OCI-LY7 (cell line): ENCODE measurements around the gene ADAMTS7. TPM values are rescaled to one million over a fixed set of nuclear protein-coding genes. Genes with fewer than 3 reads are reported as not detected.

Source experiments
- BruUV-seq: library from RNA; stranded (reverse); fragments of 400-500 nt; replicated peaks from 2 replicates; lab custom pipeline; 2021; lab: Mats Ljungman, UMichigan
- CTCF ChIA-PET: fragments of 300-600 bp; sonication (Branson Sonifier 250); formaldehyde crosslinking; loops from one replicate; lab custom pipeline; 2022; ENCODE audit warnings: antibody characterized with exemption; ENCODE audit not compliant: unreplicated experiment; lab: Charles Lee
- POLR2A ChIA-PET: fragments of 300-600 bp; sonication (Branson Sonifier 250); formaldehyde crosslinking; loops from one replicate; lab custom pipeline; 2022; ENCODE audit warnings: antibody characterized with exemption; lab: Charles Lee
- DNase-seq: peaks from one replicate; pipeline ENCODE4 v3.0.0-alpha.2; 2015; ENCODE audit warnings: low spot score
- H2AFZ ChIP-seq: fragments of 200-600 bp; sonication (generic), shearing (Covaris generic); 2 replicates; pipeline ENCODE4 v1.6.1; 2014; ENCODE audit warnings: mild to moderate bottlenecking, antibody characterized with exemption, low read length, moderate library complexity
- H3K27ac ChIP-seq: fragments of 200-600 bp; sonication (generic); 2 replicates; pipeline ENCODE4 v1.5.1; 2014; ENCODE audit warnings: mixed run types, low read depth, mild to moderate bottlenecking, moderate library complexity, low read length, inconsistent platforms; ENCODE audit not compliant: poor library complexity, severe bottlenecking
- H3K36me3 ChIP-seq: fragments of 200-600 bp; sonication (generic); 2 replicates; pipeline ENCODE4 v1.6.1; 2014; ENCODE audit warnings: mild to moderate bottlenecking, antibody characterized with exemption, low read length, moderate library complexity, mixed read lengths; ENCODE audit not compliant: insufficient read depth
- H3K4me1 ChIP-seq: fragments of 200-600 bp; sonication (generic); 2 replicates; pipeline ENCODE4 v1.5.1; 2014; ENCODE audit warnings: mild to moderate bottlenecking, low read length; ENCODE audit not compliant: insufficient read depth, poor library complexity, severe bottlenecking
- H3K4me2 ChIP-seq: fragments of 200-600 bp; sonication (generic); 2 replicates; pipeline ENCODE4 v1.6.1; 2014; ENCODE audit warnings: mild to moderate bottlenecking, low read length
- H3K4me3 ChIP-seq: fragments of 200-600 bp; sonication (generic); 2 replicates; pipeline ENCODE4 v1.5.1; 2014; ENCODE audit warnings: mild to moderate bottlenecking, low read depth, low read length; ENCODE audit not compliant: poor library complexity, severe bottlenecking
- H3K79me2 ChIP-seq: fragments of 200-600 bp; sonication (generic); 2 replicates; pipeline ENCODE4 v1.6.1; 2016; ENCODE audit warnings: low read depth, mild to moderate bottlenecking, low read length, moderate library complexity, mixed read lengths; ENCODE audit not compliant: insufficient read depth
- H3K9me2 ChIP-seq: fragments of 200-600 bp; sonication (generic); 2 replicates; pipeline ENCODE4 v1.6.1; 2016; ENCODE audit warnings: mild to moderate bottlenecking, low read length, mixed read lengths; ENCODE audit not compliant: insufficient read depth
- H3K9me3 ChIP-seq: fragments of 200-600 bp; sonication (generic); 2 replicates; pipeline ENCODE4 v1.6.1; 2014; ENCODE audit warnings: mild to moderate bottlenecking, mixed run types, low read length, mixed read lengths
- H4K20me1 ChIP-seq: fragments of 200-600 bp; sonication (generic); 2 replicates; pipeline ENCODE4 v1.6.1; 2014; ENCODE audit warnings: mild to moderate bottlenecking, antibody characterized with exemption, low read length, moderate library complexity, mixed read lengths; ENCODE audit not compliant: insufficient read depth
- CTCF ChIP-seq: fragments of 200-600 bp; sonication (generic); conservative IDR thresholded peaks from 2 replicates; pipeline ENCODE4 v1.5.1; 2014; ENCODE audit warnings: mild to moderate bottlenecking, antibody characterized with exemption, low read length, moderate library complexity, mixed read lengths
- EZH2phosphoT487 ChIP-seq: fragments of 200-600 bp; sonication (generic); IDR thresholded peaks from 2 replicates; pipeline ENCODE4 v1.6.1; 2018; ENCODE audit warnings: low read depth, borderline replicate concordance, mild to moderate bottlenecking, mixed run types, antibody characterized with exemption, low read length, moderate library complexity, mixed read lengths
- intact Hi-C: fragments of 100-400 bp; cut with micrococcal nuclease; formaldehyde crosslinking; loops from one replicate; pipeline ENCODE4 v1.10.0; 2022; ENCODE audit not compliant: unreplicated experiment
- total RNA-seq, 2 experiments: library from RNA; depleted of rRNA in 1 of 2; stranded (reverse); fragments of >200 nt in 1 of 2; shearing (Covaris generic) in 1 of 2; gene quantifications; 2 replicates each; pipeline ENCODE4 v1.2.3, GENCODE V29; 2014 to 2022

Gene ADAMTS7
- total RNA-seq, 2 experiments from 2014 or later = 0.08 to 0.19 TPM

- Histone ChIP-seq H3K4me3 (no peak overlapping the region), H3K4me2 (no peak overlapping the region), H3K79me2 (no peaks in the 10 kb centered on the region), H3K27ac (no peak overlapping the region), H3K9me2 (no peaks in the 10 kb centered on the region), H3K36me3 (no peaks in the 10 kb centered on the region), H3K9me3 (no peaks in the 10 kb centered on the region), H4K20me1 (no peaks in the 10 kb centered on the region), H2AFZ (0 out of 2 replicates have a peak overlapping the region, but pooled peaks have one; percentile 39), H3K4me1 (peaks cover 5% of the 10 kb centered on the region)
- DNase-seq = no peak
- POLR2A ChIA-PET = interaction anchor here (0.5 kb wide), 1 partner anchor 120 kb away, joined by 9 read pairs; no protein-coding TSS in a partner anchor
- intact Hi-C loops = no loop called here
- CTCF ChIA-PET = no interaction called here
- TF ChIP-seq CTCF (no peak), EZH2phosphoT487 (no peak)
- no TSS peak for BruUV-seq
These were observed 95.8 kb downstream of the ADAMTS7 start for GRCh38 chr15:78715434-78715833.

GRCh38 chr15:78714890-78715289 is 96.4 kb downstream of the ADAMTS7 start:
- no TSS peak for BruUV-seq
- no peaks in the 10 kb centered on the region for H3K9me3 ChIP-seq
- H3K9me2 ChIP-seq = no peaks in the 10 kb centered on the region
- no peaks in the 10 kb centered on the region for H3K36me3 ChIP-seq
- no peak overlapping the region for H3K4me3 ChIP-seq
- H3K4me2 ChIP-seq = no peak overlapping the region
- no peaks in the 10 kb centered on the region for H3K79me2 ChIP-seq
- H3K4me1 ChIP-seq = peaks cover 5% of the 10 kb centered on the region
- peak; percentile 46 for DNase-seq
- intact Hi-C loops = no loop called here
- no peaks in the 10 kb centered on the region for H4K20me1 ChIP-seq
- peak overlapping the region; percentile 39; the same call in 1 of the 2 replicates for H2AFZ ChIP-seq
- POLR2A ChIA-PET = no interaction called here
- CTCF ChIA-PET = no interaction called here
- TF ChIP-seq CTCF = peak; percentile 41; the same call in 1 of the 2 replicates
- TF ChIP-seq EZH2phosphoT487 = no peak
- H3K27ac ChIP-seq = no peak overlapping the region

- peak; percentile 24 for DNase-seq
- intact Hi-C loops = no loop called here
- ChIA-PET POLR2A (interaction anchor here (0.6 kb wide), 1 partner anchor 57 kb away, joined by 4 read pairs; no protein-coding TSS in a partner anchor), CTCF (no interaction called here)
- Histone ChIP-seq H3K4me2 (no peak overlapping the region), H3K9me3 (no peaks in the 10 kb centered on the region), H3K4me1 (peaks cover 5% of the 10 kb centered on the region), H2AFZ (0 out of 2 replicates have a peak overlapping the region, but pooled peaks have one; percentile 14), H4K20me1 (no peaks in the 10 kb centered on the region), H3K27ac (no peak overlapping the region), H3K36me3 (no peaks in the 10 kb centered on the region), H3K4me3 (no peak overlapping the region), H3K79me2 (no peaks in the 10 kb centered on the region), H3K9me2 (no peaks in the 10 kb centered on the region)
- TF ChIP-seq CTCF (no peak), EZH2phosphoT487 (no peak)
- BruUV-seq = no TSS peak
These were observed 98.3 kb downstream of the ADAMTS7 start for GRCh38 chr15:78712797-78713515.
